ENCODE measurements around the gene HMGXB4.

HMGXB4 gene, protein sequence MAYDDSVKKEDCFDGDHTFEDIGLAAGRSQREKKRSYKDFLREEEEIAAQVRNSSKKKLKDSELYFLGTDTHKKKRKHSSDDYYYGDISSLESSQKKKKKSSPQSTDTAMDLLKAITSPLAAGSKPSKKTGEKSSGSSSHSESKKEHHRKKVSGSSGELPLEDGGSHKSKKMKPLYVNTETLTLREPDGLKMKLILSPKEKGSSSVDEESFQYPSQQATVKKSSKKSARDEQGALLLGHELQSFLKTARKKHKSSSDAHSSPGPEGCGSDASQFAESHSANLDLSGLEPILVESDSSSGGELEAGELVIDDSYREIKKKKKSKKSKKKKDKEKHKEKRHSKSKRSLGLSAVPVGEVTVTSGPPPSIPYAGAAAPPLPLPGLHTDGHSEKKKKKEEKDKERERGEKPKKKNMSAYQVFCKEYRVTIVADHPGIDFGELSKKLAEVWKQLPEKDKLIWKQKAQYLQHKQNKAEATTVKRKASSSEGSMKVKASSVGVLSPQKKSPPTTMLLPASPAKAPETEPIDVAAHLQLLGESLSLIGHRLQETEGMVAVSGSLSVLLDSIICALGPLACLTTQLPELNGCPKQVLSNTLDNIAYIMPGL

DNA sequence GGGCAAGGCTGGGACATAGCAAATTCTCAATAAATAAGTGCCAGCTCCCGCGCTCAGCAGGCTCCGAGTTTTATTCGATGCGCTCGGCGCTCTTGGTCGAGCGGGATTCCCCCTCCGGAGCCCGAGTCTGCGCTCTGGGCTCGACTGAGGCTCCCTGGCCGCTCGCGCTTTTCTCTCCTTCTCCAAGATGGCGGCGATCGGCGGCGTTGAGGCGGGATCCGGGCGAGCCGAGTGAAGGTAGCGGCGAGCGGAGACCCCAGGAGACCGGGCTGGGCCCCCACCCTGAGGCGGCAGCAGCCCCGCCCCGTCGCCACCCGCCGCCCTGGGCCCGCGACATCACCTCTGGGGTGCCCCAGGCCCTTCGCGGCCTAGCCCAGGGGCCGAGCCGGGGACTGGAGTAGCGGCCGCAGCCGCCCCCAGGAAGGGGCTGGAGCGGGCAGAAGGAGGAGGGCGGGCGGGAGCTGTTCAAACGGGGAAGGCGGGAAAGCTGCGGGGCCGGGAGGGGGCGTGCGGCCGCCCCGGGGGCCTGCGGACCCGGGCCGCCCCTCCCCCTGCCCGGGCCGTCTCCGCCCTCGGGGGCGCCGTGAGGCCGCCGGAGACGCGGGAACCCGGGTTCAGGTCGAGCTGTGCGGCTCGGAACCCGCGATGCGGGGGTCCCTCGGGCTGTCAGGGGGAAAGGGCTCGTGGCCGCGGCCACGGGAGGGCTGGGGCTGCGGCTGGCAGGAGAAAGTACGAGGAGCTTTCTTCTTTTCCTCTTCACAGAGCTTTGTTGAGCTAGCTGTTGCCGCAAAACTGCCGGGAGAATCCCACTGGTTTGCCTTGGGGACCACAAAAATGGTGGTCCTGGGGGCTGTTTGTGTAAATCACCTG, at the start of gene HMGXB4:
TSS of gene HMGXB4 (plus strand) at position 173 of the 870 bp plus-strand sequence. CDS start 4,898 bp downstream, outside the sequence.
- Mint-ChIP-seq H3K9me3 (no peaks in the 10 kb centered on the region), H3K4me1 (ENCODE audit: low read depth) (peaks cover 31% of the 10 kb centered on the region), H3K27me3 (no peaks in the 10 kb centered on the region), H3K27ac (peak within 1 kb of the TSS; percentile 96), H3K4me3 (peak within 1 kb of the TSS; percentile 90), H3K36me3 (ENCODE audit: low read depth) (peaks cover 35% of the 10 kb centered on the region)
- peak; percentile 89 for DNase-seq

- no peaks in the 10 kb centered on the region for H3K36me3 Mint-ChIP-seq (ENCODE audit: low read depth)
- H3K4me1 Mint-ChIP-seq (ENCODE audit: low read depth): no peaks in the 10 kb centered on the region
- H3K27ac Mint-ChIP-seq: no peak overlapping the region
- H3K4me3 Mint-ChIP-seq: no peak overlapping the region
- H3K9me3 Mint-ChIP-seq: no peaks in the 10 kb centered on the region
- DNase-seq: no peak
- H3K27me3 Mint-ChIP-seq: peaks cover 29% of the 10 kb centered on the region
Observed at GRCh38 chr22:35208003-35208402, 49.3 kb upstream of the HMGXB4 start.

DNA sequence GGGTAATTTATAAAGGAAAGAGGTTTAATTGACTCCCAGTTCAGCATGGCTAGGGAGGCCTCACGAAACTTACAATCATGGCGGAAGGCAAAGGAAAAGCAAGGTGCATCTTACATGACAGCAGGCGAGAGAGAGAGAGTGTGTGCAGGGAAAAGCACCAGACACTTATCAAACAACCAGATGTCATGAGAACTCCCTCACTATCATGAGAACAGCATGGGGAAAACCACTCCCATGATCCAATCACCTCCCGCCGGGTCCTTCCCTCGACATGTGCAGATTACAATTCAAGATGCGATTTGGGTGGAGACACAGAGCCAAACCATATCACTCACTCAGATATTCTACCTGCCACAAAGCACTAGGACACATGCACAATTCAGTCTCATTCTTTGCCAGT, 48.1 kb upstream of the HMGXB4 start:
- no peak for DNase-seq
- H3K27me3 Mint-ChIP-seq: peaks cover 29% of the 10 kb centered on the region
- no peaks in the 10 kb centered on the region for H3K9me3 Mint-ChIP-seq
- no peaks in the 10 kb centered on the region for H3K36me3 Mint-ChIP-seq (ENCODE audit: low read depth)
- H3K27ac Mint-ChIP-seq: no peak overlapping the region
- no peaks in the 10 kb centered on the region for H3K4me1 Mint-ChIP-seq (ENCODE audit: low read depth)
- H3K4me3 Mint-ChIP-seq: no peak overlapping the region

DNA sequence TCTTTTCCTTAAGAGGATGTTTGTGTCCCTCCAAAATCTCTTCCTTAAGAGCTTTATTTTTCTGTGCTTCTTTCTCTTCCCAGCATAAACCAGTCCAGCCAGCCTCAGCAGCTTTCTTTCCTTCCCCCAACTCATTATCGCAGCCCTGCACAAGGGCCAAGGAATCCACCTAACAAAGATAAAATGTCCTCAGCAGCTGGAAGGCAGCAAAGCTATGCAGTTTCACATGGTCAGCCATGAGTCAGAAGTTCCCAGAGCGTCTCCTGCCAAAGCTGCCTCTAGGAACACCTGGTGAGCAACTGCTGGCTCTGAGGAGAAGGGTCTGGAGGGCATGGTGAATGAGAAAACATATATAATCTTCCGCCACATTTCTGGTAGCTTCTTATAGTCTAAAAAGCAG, 45.3 kb upstream of the HMGXB4 start:
- no peaks in the 10 kb centered on the region for H3K9me3 Mint-ChIP-seq
- H3K27ac Mint-ChIP-seq: no peak overlapping the region
- no peak overlapping the region for H3K4me3 Mint-ChIP-seq
- H3K36me3 Mint-ChIP-seq (ENCODE audit: low read depth): no peaks in the 10 kb centered on the region
- H3K27me3 Mint-ChIP-seq: peaks cover 24% of the 10 kb centered on the region
- H3K4me1 Mint-ChIP-seq (ENCODE audit: low read depth): no peaks in the 10 kb centered on the region
- DNase-seq: no peak

- no peaks in the 10 kb centered on the region for H3K4me1 Mint-ChIP-seq (ENCODE audit: low read depth)
- H3K27ac Mint-ChIP-seq: no peak overlapping the region
- H3K4me3 Mint-ChIP-seq: no peak overlapping the region
- H3K9me3 Mint-ChIP-seq: no peaks in the 10 kb centered on the region
- H3K36me3 Mint-ChIP-seq (ENCODE audit: low read depth): no peaks in the 10 kb centered on the region
- no peak for DNase-seq
- H3K27me3 Mint-ChIP-seq: peaks cover 18% of the 10 kb centered on the region
Observed at GRCh38 chr22:35212996-35213395, 44.3 kb upstream of the HMGXB4 start.

DNA sequence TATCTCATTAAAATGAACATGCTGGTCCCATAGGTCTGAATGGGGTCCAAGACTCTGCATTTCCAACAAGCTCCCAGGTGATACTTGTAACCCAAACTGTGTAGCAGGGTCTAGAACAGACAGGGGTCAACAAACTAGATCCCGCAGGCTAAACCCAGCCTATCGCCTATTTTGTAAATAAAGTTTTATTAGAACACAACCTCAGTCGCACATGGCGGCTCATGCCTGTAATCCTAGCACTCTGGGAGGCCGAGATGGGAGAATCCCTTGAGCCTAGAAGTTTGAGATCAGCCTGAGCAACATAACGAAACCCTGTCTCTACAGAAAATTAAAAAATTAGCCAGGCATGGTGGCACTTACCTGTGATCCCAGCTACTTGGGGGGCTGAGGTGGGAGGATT, 42.3 kb upstream of the HMGXB4 start:
- Mint-ChIP-seq H3K36me3 (ENCODE audit: low read depth) (no peaks in the 10 kb centered on the region), H3K27me3 (peaks cover 11% of the 10 kb centered on the region), H3K27ac (no peak overlapping the region), H3K9me3 (no peaks in the 10 kb centered on the region), H3K4me3 (no peak overlapping the region), H3K4me1 (ENCODE audit: low read depth) (no peaks in the 10 kb centered on the region)
- no peak for DNase-seq

GRCh38 chr22:35215993-35216392, 41.3 kb upstream of the HMGXB4 start:
- H3K27me3 Mint-ChIP-seq: peaks cover 9% of the 10 kb centered on the region
- no peak for DNase-seq
- no peaks in the 10 kb centered on the region for H3K4me1 Mint-ChIP-seq (ENCODE audit: low read depth)
- no peak overlapping the region for H3K27ac Mint-ChIP-seq
- no peaks in the 10 kb centered on the region for H3K36me3 Mint-ChIP-seq (ENCODE audit: low read depth)
- H3K9me3 Mint-ChIP-seq: no peaks in the 10 kb centered on the region
- no peak overlapping the region for H3K4me3 Mint-ChIP-seq

- Mint-ChIP-seq H3K27ac (no peak overlapping the region), H3K4me3 (no peak overlapping the region), H3K9me3 (no peaks in the 10 kb centered on the region), H3K4me1 (ENCODE audit: low read depth) (no peaks in the 10 kb centered on the region), H3K36me3 (ENCODE audit: low read depth) (no peaks in the 10 kb centered on the region), H3K27me3 (peaks cover 2% of the 10 kb centered on the region)
- DNase-seq: no peak
Observed at GRCh38 chr22:35217527-35217926, 39.8 kb upstream of the HMGXB4 start.

DNA sequence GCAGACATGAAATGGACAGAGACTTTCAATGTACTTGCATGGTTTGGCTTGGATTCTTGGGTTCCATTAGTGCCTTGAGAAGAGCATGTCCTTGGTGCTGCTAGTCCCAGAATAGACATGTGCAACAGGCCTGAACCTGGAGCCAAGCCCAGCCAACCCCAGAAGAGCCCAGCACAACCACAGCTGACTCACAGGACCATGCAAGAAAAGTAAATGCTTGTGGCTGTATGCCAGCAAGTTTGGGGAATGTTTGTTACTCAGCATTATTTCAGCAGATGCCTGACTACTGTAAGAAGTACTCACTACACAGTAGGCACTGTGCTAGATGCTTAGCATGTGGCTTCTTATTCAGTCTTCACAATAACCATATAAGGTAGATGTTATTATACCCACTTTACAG, 39.2 kb upstream of the HMGXB4 start:
- Mint-ChIP-seq H3K9me3 (no peaks in the 10 kb centered on the region), H3K36me3 (ENCODE audit: low read depth) (no peaks in the 10 kb centered on the region), H3K27me3 (peaks cover 2% of the 10 kb centered on the region), H3K4me3 (no peak overlapping the region), H3K27ac (no peak overlapping the region), H3K4me1 (ENCODE audit: low read depth) (no peaks in the 10 kb centered on the region)
- DNase-seq: no peak

DNA sequence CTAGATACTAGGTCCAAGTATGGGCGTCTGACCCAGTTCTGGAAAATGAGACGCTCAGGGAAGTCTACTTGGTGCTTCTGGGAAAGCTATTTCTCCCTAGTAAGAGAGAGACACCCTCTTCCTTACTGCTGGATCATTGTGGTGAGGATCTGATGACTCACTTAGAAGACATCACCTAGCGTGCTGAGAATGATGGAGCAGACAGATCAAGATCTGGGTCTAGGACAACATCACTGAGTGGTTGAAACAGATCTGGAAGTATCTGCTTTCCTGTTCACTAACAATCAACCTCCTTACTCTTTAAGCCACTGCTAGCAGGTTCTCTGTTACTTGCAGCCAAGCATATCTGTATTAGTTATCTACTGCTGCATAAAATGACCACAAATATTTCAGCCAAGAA, 38.3 kb upstream of the HMGXB4 start:
- H3K36me3 Mint-ChIP-seq (ENCODE audit: low read depth): no peaks in the 10 kb centered on the region
- peaks cover 2% of the 10 kb centered on the region for H3K27me3 Mint-ChIP-seq
- H3K27ac Mint-ChIP-seq: no peak overlapping the region
- no peaks in the 10 kb centered on the region for H3K9me3 Mint-ChIP-seq
- no peak overlapping the region for H3K4me3 Mint-ChIP-seq
- no peaks in the 10 kb centered on the region for H3K4me1 Mint-ChIP-seq (ENCODE audit: low read depth)
- DNase-seq: no peak

- peaks cover 6% of the 10 kb centered on the region for H3K27me3 Mint-ChIP-seq
- H3K4me1 Mint-ChIP-seq (ENCODE audit: low read depth): no peaks in the 10 kb centered on the region
- no peak overlapping the region for H3K27ac Mint-ChIP-seq
- H3K36me3 Mint-ChIP-seq (ENCODE audit: low read depth): no peaks in the 10 kb centered on the region
- H3K4me3 Mint-ChIP-seq: no peak overlapping the region
- DNase-seq: no peak
- no peaks in the 10 kb centered on the region for H3K9me3 Mint-ChIP-seq
Observed at GRCh38 chr22:35220221-35220620, 37.1 kb upstream of the HMGXB4 start.

DNA sequence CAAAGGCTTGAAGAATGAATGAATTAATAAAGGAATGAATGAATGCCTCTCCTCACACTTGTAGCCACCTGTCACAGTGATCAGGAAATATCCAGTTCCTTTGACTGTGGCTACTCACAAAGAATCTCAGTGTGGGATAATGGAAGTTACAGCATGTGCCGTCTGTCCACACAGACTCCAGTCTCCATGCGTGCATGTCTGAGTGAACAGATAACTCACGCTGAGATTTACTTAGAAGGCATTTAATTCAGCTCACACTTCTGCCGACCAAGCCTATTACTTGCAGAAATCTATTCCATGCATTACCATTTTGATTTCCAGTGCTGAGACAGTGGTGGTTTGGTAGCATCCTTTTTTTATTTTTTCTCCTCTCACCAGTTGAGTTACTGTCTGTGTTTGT, 32.3 kb upstream of the HMGXB4 start:
- no peak overlapping the region for H3K27ac Mint-ChIP-seq
- no peaks in the 10 kb centered on the region for H3K9me3 Mint-ChIP-seq
- H3K27me3 Mint-ChIP-seq: peaks cover 13% of the 10 kb centered on the region
- no peak overlapping the region for H3K4me3 Mint-ChIP-seq
- no peaks in the 10 kb centered on the region for H3K36me3 Mint-ChIP-seq (ENCODE audit: low read depth)
- DNase-seq: no peak
- H3K4me1 Mint-ChIP-seq (ENCODE audit: low read depth): no peaks in the 10 kb centered on the region

GRCh38 chr22:35226958-35227647, 30.2 kb upstream of the HMGXB4 start:
- DNase-seq: no peak
- H3K36me3 Mint-ChIP-seq (ENCODE audit: low read depth): no peaks in the 10 kb centered on the region
- no peaks in the 10 kb centered on the region for H3K9me3 Mint-ChIP-seq
- H3K27ac Mint-ChIP-seq: no peak overlapping the region
- no peak overlapping the region for H3K4me3 Mint-ChIP-seq
- H3K4me1 Mint-ChIP-seq (ENCODE audit: low read depth): peaks cover 9% of the 10 kb centered on the region
- H3K27me3 Mint-ChIP-seq: peaks cover 24% of the 10 kb centered on the region

- DNase-seq: no peak
- Mint-ChIP-seq H3K9me3 (no peaks in the 10 kb centered on the region), H3K4me3 (no peak overlapping the region), H3K4me1 (ENCODE audit: low read depth) (peaks cover 9% of the 10 kb centered on the region), H3K27me3 (peaks cover 31% of the 10 kb centered on the region), H3K27ac (no peak overlapping the region), H3K36me3 (ENCODE audit: low read depth) (no peaks in the 10 kb centered on the region)
Observed at GRCh38 chr22:35229865-35230264, 27.4 kb upstream of the HMGXB4 start.
